AG04450 (cell line): ENCODE data around the gene GUCD1. TPM values are rescaled to one million over a fixed set of nuclear protein-coding genes. Genes with fewer than 3 reads are reported as not detected.
A peak's percentile ranks its signal among the peaks of the same experiment; 100 is the strongest.
"Not testable (repeated sequence)": the region's sequence is repeated elsewhere in the genome, so short reads cannot be mapped to it uniquely, and the experiment has no call there.

Experiments
- CTCF ChIA-PET: fragments of 300-600, 350-600 bp; formaldehyde crosslinking; extraction: SDS; loops from one replicate; lab custom pipeline; 2022; ENCODE audit warnings: antibody characterized with exemption, inconsistent platforms; lab: Charles Lee
- POLR2A ChIA-PET: fragments of 350-600 bp; formaldehyde crosslinking; extraction: SDS; loops from one replicate; lab custom pipeline; 2021; ENCODE audit warnings: antibody characterized with exemption, inconsistent platforms; lab: Yijun Ruan, JAX
- DNase-seq: peaks from one replicate; pipeline ENCODE4 v3.0.0-alpha.2; 2011; ENCODE audit warnings: low read depth, low spot score
- H3K27ac ChIP-seq: one replicate; pipeline ENCODE4 v1.5.1; 2012; ENCODE audit warnings: low read depth, low read length, control low read depth
- H3K27me3 ChIP-seq: one replicate; pipeline ENCODE4 v1.6.0; 2012; ENCODE audit warnings: low read length; ENCODE audit not compliant: control insufficient read depth, insufficient read depth
- H3K4me3 ChIP-seq: 2 replicates; pipeline ENCODE4 v1.5.1; 2011; ENCODE audit warnings: mild to moderate bottlenecking, low read depth, low read length, control low read depth
- H3K9me3 ChIP-seq: 2 replicates; pipeline ENCODE4 v1.5.1; 2012; ENCODE audit warnings: low read length; ENCODE audit not compliant: control insufficient read depth, insufficient read depth
- CTCF ChIP-seq: IDR thresholded peaks from 2 replicates; pipeline ENCODE4 v1.5.1; 2011; ENCODE audit warnings: low read depth, low read length, control low read depth, inconsistent platforms
- polyA plus RNA-seq: library from polyadenylated mRNA; depleted of rRNA; stranded (reverse); fragments of >200 nt; gene quantifications from 2 replicates; pipeline ENCODE4 v1.2.3, GENCODE V29; 2011

Gene GUCD1
- polyA plus RNA-seq, 1 experiment = 52.1 TPM

DNA sequence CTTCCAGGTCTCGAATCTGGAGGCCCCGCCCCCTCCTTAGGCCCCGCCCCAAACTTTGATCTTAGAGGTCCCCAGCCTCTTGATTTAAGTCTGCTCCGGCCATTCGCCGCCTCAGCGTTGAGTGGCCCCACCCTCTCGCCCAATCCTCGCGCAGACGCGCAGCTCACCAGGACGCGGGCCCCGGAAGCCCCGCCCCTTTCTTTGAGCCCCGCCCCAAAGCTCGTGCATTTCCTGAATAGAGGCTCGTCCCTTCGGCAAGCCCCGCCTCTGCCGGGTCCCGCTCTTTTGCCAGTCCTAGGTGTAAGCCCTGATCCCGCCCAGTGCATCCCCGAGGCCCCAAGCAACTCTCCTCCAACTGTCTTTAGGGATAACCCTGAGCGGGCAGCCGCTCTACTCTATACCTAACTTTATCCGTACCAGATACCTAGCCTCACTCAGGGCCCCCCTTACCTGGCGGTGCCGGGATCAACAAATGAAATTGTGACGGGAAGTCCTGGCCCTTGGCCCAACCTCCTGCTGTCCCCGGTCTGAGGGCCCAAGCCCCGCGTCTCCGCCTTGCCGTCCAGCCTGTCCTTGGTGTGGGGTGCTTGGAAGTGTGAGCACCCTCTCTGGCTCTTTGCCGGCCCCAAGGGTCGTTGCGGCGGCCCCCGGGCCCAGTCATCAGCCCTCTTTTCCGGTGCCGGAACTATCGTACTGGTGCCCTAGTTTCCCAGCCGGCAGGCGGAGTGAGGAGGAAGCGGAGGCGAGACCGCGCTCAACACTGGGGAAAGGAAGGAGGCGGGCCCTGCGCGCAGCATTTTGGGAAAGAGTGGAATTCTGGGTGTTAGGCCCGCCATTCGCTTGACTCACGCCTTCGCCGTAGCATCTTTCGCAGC, 464 bp upstream of the GUCD1 start, which contains the start of gene SNRPD3:
Gene SNRPD3 (plus strand): TSS at position 835 of the 875 bp plus-strand sequence. CDS start 1,676 bp downstream, outside the sequence.
- DNase-seq = peak; percentile 97
- H3K4me3 ChIP-seq = peak within 1 kb of the TSS; percentile 96
- ChIA-PET CTCF (no interaction called here), POLR2A (interaction anchor here (0.6 to 2.8 kb wide), 10 partner anchors 9 to 391 kb away, joined by 3 to 8 read pairs (median 4); partner anchors contain the start of gene ADORA2A)
- H3K27me3 ChIP-seq = no peaks in the 10 kb centered on the region
- H3K27ac ChIP-seq = peak within 1 kb of the TSS; percentile 92
- no peaks in the 10 kb centered on the region; the same call in 1 of the 2 replicates for H3K9me3 ChIP-seq
- peak; percentile 37 for TF ChIP-seq CTCF

DNA sequence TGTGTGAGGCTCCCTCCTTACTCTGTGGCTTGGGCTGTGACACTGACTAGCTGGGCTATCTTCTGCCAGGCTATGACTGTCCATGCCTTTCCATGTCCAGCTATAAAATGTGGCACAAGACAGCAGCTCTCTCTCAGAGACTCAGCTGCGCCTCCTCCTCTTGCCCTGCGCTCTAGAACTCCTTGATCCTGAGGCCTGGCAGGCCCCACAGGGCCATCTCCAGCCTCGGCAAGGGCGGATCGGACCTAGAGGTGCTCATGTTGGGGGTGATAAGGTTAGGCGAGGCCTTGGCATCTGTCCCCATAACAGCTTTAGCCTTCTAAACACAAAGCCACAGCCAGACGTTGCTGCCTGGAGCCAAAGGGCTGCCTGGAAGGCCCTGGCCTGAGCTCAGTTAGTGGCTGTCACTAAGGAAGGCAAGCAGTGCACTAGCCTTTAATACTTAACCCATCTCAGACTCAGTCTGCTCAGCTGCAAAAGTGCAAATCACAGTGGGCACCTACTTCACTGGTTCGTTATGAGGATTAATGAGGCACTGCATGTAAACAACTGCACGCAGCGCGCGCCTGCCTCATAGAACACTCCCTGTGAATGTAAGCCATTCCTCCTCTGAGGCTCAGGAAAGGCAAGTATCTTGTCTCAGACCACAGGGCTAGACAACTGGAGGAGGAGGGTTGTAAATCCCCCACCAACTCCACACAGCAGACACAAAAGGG, 1.2 kb downstream of the GUCD1 start:
- ChIA-PET POLR2A (interaction anchor here (2.8 kb wide), 1 partner anchor 9 kb away, joined by 8 read pairs; no protein-coding TSS in a partner anchor), CTCF (no interaction called here)
- H3K27ac ChIP-seq = peak overlapping the region; percentile 89
- H3K9me3 ChIP-seq = no peaks in the 10 kb centered on the region; the same call in 1 of the 2 replicates
- TF ChIP-seq CTCF = no peak
- H3K4me3 ChIP-seq = peak overlapping the region; percentile 85
- H3K27me3 ChIP-seq = no peaks in the 10 kb centered on the region
- DNase-seq = no peak

- H3K27me3 ChIP-seq, CTCF ChIA-PET, H3K4me3 ChIP-seq, H3K9me3 ChIP-seq, DNase-seq: not testable (repeated sequence)
- peak overlapping the region; percentile 31 for H3K27ac ChIP-seq
- POLR2A ChIA-PET = interaction anchor here (2.8 kb wide), 1 partner anchor 8 kb away, joined by 8 read pairs; no protein-coding TSS in a partner anchor
Measured at GRCh38 chr22:24552503-24553286, 2.2 kb downstream of the GUCD1 start.

GRCh38 chr22:24550902-24551435, 4.0 kb downstream of the GUCD1 start:
- TF ChIP-seq CTCF = no peak
- H3K27ac ChIP-seq = no peak overlapping the region
- DNase-seq = no peak
- POLR2A ChIA-PET = no interaction called here
- CTCF ChIA-PET = interaction anchor here (0.6 kb wide), 1 partner anchor 26 kb away, joined by 4 read pairs; no protein-coding TSS in a partner anchor
- H3K4me3 ChIP-seq = no peak overlapping the region
- no peaks in the 10 kb centered on the region for H3K27me3 ChIP-seq
- no peaks in the 10 kb centered on the region; the same call in 1 of the 2 replicates for H3K9me3 ChIP-seq
